K562 (cell line): ENCODE data around the gene PPM1D. TPM values are rescaled to one million over a fixed set of nuclear protein-coding genes. Genes with fewer than 3 reads are reported as not detected.

Experiments
- ATAC-seq: fragments of 200-7000 bp; cut with Tn5 transposase; 3 replicates; pipeline ENCODE4 v1.9.1; 2020; ENCODE audit warnings: moderate library complexity
- BruUV-seq: library from RNA; stranded (reverse); fragments of 400-500 nt; replicated peaks from 2 replicates; lab custom pipeline; 2021; lab: Mats Ljungman, UMichigan
- CTCF ChIA-PET: fragments of 300-600 bp; formaldehyde crosslinking; extraction: SDS; loops from one replicate; lab custom pipeline; 2021; ENCODE audit warnings: low intra/inter-chr PET ratio; lab: Yijun Ruan, JAX
- POLR2A ChIA-PET: fragments of 300-600, 350-650 bp; sonication (Branson Sonifier 250); formaldehyde crosslinking; extraction: SDS; loops from one replicate; lab custom pipeline; 2021; ENCODE audit warnings: antibody characterized with exemption, inconsistent platforms; lab: Yijun Ruan, JAX
- DNase-seq, 4 experiments: peaks; one replicate each; pipeline versions ENCODE4 v3.0.0 to v3.0.0-alpha.2; 2011 to 2018; ENCODE audit warnings: low spot score in 3 of 4, mixed read lengths in 3 of 4; ENCODE audit errors: extremely low read depth in 1 of 4
- FAIRE-seq: peaks from 2 replicates; lab custom pipeline; 2011; peaks lifted over from hg19 to GRCh38; lab: Jason Lieb, UNC
- H2AFZ ChIP-seq: 2 replicates; pipeline ENCODE4 v1.6.0; 2011; ENCODE audit warnings: low read depth, low read length, control low read depth, inconsistent platforms
- H3K27ac ChIP-seq: fragments of 200-600 bp; 3 replicates; pipeline ENCODE4 v1.8.0; 2011; ENCODE audit warnings: low read depth, mild to moderate bottlenecking, control low read depth, inconsistent platforms, low read length, moderate library complexity, mixed read lengths; ENCODE audit errors: extremely low read depth
- H3K27me3 ChIP-seq, 2 experiments: fragments of 300-600 bp in 1 of 2; 2 replicates in 1 of 2; 3 replicates in 1 of 2; pipeline versions ENCODE4 v1.6.0 to v1.8.0; 2011; ENCODE audit warnings: inconsistent platforms in 2 of 2, low read length in 2 of 2, mild to moderate bottlenecking in 1 of 2, mixed read lengths in 1 of 2, moderate library complexity in 1 of 2; ENCODE audit not compliant: control insufficient read depth in 2 of 2, insufficient read depth in 2 of 2
- H3K36me3 ChIP-seq: fragments of 300-600 bp; 3 replicates; pipeline ENCODE4 v1.8.0; 2011; ENCODE audit warnings: mild to moderate bottlenecking, low read length, inconsistent platforms; ENCODE audit not compliant: control insufficient read depth, insufficient read depth
- H3K4me1 ChIP-seq, 2 experiments: fragments of 200-600 bp in 1 of 2; replicated peaks in 1 of 2; 2 replicates in 1 of 2; 3 replicates in 1 of 2; pipeline versions ENCODE4 v1.5.1 to v1.8.0; 2011; ENCODE audit warnings: inconsistent platforms in 2 of 2, low read length in 2 of 2, mild to moderate bottlenecking in 1 of 2, mixed read lengths in 1 of 2, moderate library complexity in 1 of 2; ENCODE audit not compliant: control insufficient read depth in 2 of 2, insufficient read depth in 2 of 2
- H3K4me2 ChIP-seq: 2 replicates; pipeline ENCODE4 v1.6.1; 2011; ENCODE audit warnings: low read length, control low read depth, inconsistent platforms, mixed read lengths; ENCODE audit not compliant: insufficient read depth
- H3K4me3 ChIP-seq: fragments of 200-600 bp; sonication (generic), shearing (Covaris generic); 2 replicates; pipeline ENCODE4 v1.5.1; 2016; ENCODE audit warnings: control low read depth, inconsistent platforms
- H3K79me2 ChIP-seq: fragments of 200-600 bp; 3 replicates; pipeline ENCODE4 v1.8.0; 2011; ENCODE audit warnings: low read length, inconsistent platforms; ENCODE audit not compliant: control insufficient read depth, insufficient read depth
- H3K9ac ChIP-seq, 2 experiments: 2 replicates each; pipeline versions ENCODE4 v1.6.0 to v1.6.1; 2011; ENCODE audit warnings: low read depth in 2 of 2, low read length in 2 of 2, control low read depth in 1 of 2, inconsistent platforms in 1 of 2, mild to moderate bottlenecking in 1 of 2, mixed read lengths in 1 of 2; ENCODE audit not compliant: insufficient read depth in 1 of 2
- H3K9me1 ChIP-seq: one replicate; pipeline ENCODE4 v1.6.0; 2011; ENCODE audit warnings: inconsistent platforms, mild to moderate bottlenecking, low read length, moderate library complexity; ENCODE audit not compliant: control insufficient read depth, insufficient read depth
- H3K9me3 ChIP-seq: replicated peaks from 2 replicates; pipeline ENCODE4 v1.5.1; 2011; ENCODE audit warnings: low read depth, low read length, inconsistent platforms; ENCODE audit not compliant: control insufficient read depth, insufficient read depth
- H4K20me1 ChIP-seq: replicated peaks from 2 replicates; pipeline ENCODE4 v1.6.1; 2011; ENCODE audit warnings: low read length, inconsistent platforms, mixed read lengths; ENCODE audit not compliant: control insufficient read depth, insufficient read depth
- ADNP ChIP-seq: fragments of 200-800 bp; sonication (Bioruptor generic); IDR thresholded peaks from 2 replicates; pipeline ENCODE4 v1.6.1; 2016; ENCODE audit warnings: missing genetic modification characterization, missing compliant biosample characterization
- ARID1B ChIP-seq: fragments of 450-650 bp; IDR thresholded peaks from 2 replicates; pipeline ENCODE4 v1.6.1; 2016; ENCODE audit warnings: antibody characterized with exemption, mild to moderate bottlenecking, inconsistent platforms
- CEBPG ChIP-seq, 3 experiments: fragments of 200-800 bp in 1 of 3; sonication (Bioruptor generic) in 1 of 3; sonication (generic) in 1 of 3; formaldehyde crosslinking in 1 of 3; IDR thresholded peaks in 2 of 3; conservative IDR thresholded peaks in 1 of 3; 2 replicates each; pipeline versions ENCODE4 v1.6.1 to v1.8.0; 2016 to 2022; ENCODE audit warnings: missing compliant biosample characterization in 2 of 3, missing genetic modification characterization in 2 of 3, mild to moderate bottlenecking in 1 of 3, missing genetic modification reagents in 1 of 3
- NEUROD1 ChIP-seq: fragments of 150-350 bp; IDR thresholded peaks from 2 replicates; pipeline ENCODE4 v1.6.1; 2014; ENCODE audit warnings: borderline replicate concordance, low read length, low read depth; ENCODE audit not compliant: partially characterized antibody
- NFIX ChIP-seq: fragments of 250-450 bp; sonication (Bioruptor Pico); IDR thresholded peaks from 2 replicates; pipeline ENCODE4 v1.4.0; 2020; ENCODE audit warnings: low read depth, mild to moderate bottlenecking, moderate library complexity
- NR2C1 ChIP-seq, 2 experiments: fragments of 450-650 bp; IDR thresholded peaks; 2 replicates each; pipeline ENCODE4 v1.6.1; 2017; ENCODE audit warnings: mild to moderate bottlenecking in 2 of 2, antibody characterized with exemption in 1 of 2, inconsistent platforms in 1 of 2, missing compliant biosample characterization in 1 of 2, missing genetic modification characterization in 1 of 2
- PML ChIP-seq: IDR thresholded peaks from 2 replicates; pipeline ENCODE4 v1.6.1; 2012; ENCODE audit warnings: low read length, inconsistent platforms
- POLR2B ChIP-seq: fragments of 450-650 bp; IDR thresholded peaks from 2 replicates; pipeline ENCODE4 v1.6.1; 2018; ENCODE audit warnings: low read depth; ENCODE audit not compliant: partially characterized antibody
- PRMT5 ChIP-seq: sonication (generic); formaldehyde crosslinking; IDR thresholded peaks from 2 replicates; pipeline ENCODE4 v1.5.0; 2020; ENCODE audit warnings: missing genetic modification reagents
- RAD21 ChIP-seq, 2 experiments: fragments of 250-450 bp in 1 of 2; fragments of 450-650 bp in 1 of 2; sonication (Bioruptor Pico) in 1 of 2; formaldehyde crosslinking in 1 of 2; IDR thresholded peaks in 1 of 2; conservative IDR thresholded peaks in 1 of 2; 2 replicates each; pipeline versions ENCODE4 v1.4.0 to v1.8.0; 2020 to 2022; ENCODE audit warnings: mild to moderate bottlenecking in 2 of 2, moderate library complexity in 1 of 2
- SMAD1 ChIP-seq: fragments of 150-350 bp; IDR thresholded peaks from 2 replicates; pipeline ENCODE4 v1.6.1; 2014; ENCODE audit warnings: low read length, low read depth; ENCODE audit not compliant: partially characterized antibody
- TAF7 ChIP-seq: fragments of 450-650 bp; IDR thresholded peaks from 2 replicates; pipeline ENCODE4 v1.6.1; 2016; ENCODE audit warnings: missing genetic modification characterization, missing compliant biosample characterization
- TBP ChIP-seq: optimal IDR thresholded peaks from 2 replicates; pipeline ENCODE3; 2011; ENCODE audit warnings: low read depth, low read length, improper control_type of control experiment
- TCF7L2 ChIP-seq: fragments of 150-350 bp; IDR thresholded peaks from 2 replicates; pipeline ENCODE4 v1.6.1; 2016; ENCODE audit warnings: low read depth, mild to moderate bottlenecking, low read length, moderate library complexity
- TRIM24 ChIP-seq, 2 experiments: fragments of 450-650 bp; IDR thresholded peaks; 2 replicates each; pipeline ENCODE4 v1.6.1; 2016
- ZNF589 ChIP-seq: fragments of 200-800 bp; sonication (Bioruptor generic); IDR thresholded peaks from 2 replicates; pipeline ENCODE4 v1.6.1; 2016; ENCODE audit warnings: low read depth, missing genetic modification characterization, missing compliant biosample characterization
- ZNF644 ChIP-seq: fragments of 200-800 bp; sonication (Bioruptor generic); IDR thresholded peaks from 2 replicates; pipeline ENCODE4 v1.6.1; 2016; ENCODE audit warnings: low read depth, missing genetic modification characterization, missing compliant biosample characterization
- WGBS: fragments of 100-300 bp; shearing (Covaris generic); methylation state at CpG from one replicate; pipeline ENCODE4 v1.1.6; 2016; ENCODE audit warnings: low coverage, mixed read lengths; ENCODE audit not compliant: insufficient coverage; ENCODE audit errors: missing lambda C conversion rate; 5-methylcytosine and 5-hydroxymethylcytosine counted together
- in situ Hi-C: fragments of 300-500 bp; cut with MboI; formaldehyde crosslinking; loops from 4 replicates; pipeline ENCODE4 v1.15.0; 2018; ENCODE audit warnings: inconsistent platforms, mixed read lengths
- intact Hi-C: fragments of 100-400 bp; cut with micrococcal nuclease; formaldehyde crosslinking; loops from 2 replicates; pipeline ENCODE4 v1.14.2; 2022
- polyA plus RNA-seq, 8 experiments: library from polyadenylated mRNA; depleted of rRNA in 4 of 8; stranded (reverse) in 5 of 8; unstranded in 3 of 8; fragments of >200 nt; fragmentation: Nextera tagmentation in 2 of 8; fragmentation: Illumina TruSeq in 1 of 8; extraction: Ambion mirVana in 2 of 8; extraction: Trizol in 1 of 8; gene quantifications; 2 replicates each; pipeline versions ENCODE4 v1.2.1 to v1.2.3, GENCODE V29; 2011 to 2014; ENCODE audit warnings: inconsistent platforms in 1 of 8, missing spikeins in 1 of 8
- total RNA-seq, 7 experiments: library from RNA; depleted of rRNA in 6 of 7; stranded (reverse); fragments of >200 nt in 6 of 7; fragmentation: Illumina TruSeq in 2 of 7; extraction: Trizol in 2 of 7; gene quantifications; 2 replicates each; pipeline versions ENCODE4 v1.2.1 to v1.2.3, GENCODE V29; 2011 to 2021; ENCODE audit warnings: low replicate concordance in 1 of 7
- TF ChIP-seq, protein P1 (sequence below): fragments of 450-650 bp; IDR thresholded peaks from 2 replicates; pipeline ENCODE4 v1.6.1; 2018; ENCODE audit warnings: mild to moderate bottlenecking, low read depth; ENCODE audit not compliant: partially characterized antibody
- TF ChIP-seq, protein P2 (sequence below): fragments of 450-650 bp; formaldehyde crosslinking; IDR thresholded peaks from 2 replicates; pipeline ENCODE4 v1.4.0; 2022; ENCODE audit warnings: missing genetic modification characterization

PPM1D gene
- total and polyA plus RNA-seq, 9 of the 15 experiments (the other 6 are each of a cell fraction or from before 2014, with no cell fraction given) = 2.1 to 19.0 (median 7.8) TPM

DNA sequence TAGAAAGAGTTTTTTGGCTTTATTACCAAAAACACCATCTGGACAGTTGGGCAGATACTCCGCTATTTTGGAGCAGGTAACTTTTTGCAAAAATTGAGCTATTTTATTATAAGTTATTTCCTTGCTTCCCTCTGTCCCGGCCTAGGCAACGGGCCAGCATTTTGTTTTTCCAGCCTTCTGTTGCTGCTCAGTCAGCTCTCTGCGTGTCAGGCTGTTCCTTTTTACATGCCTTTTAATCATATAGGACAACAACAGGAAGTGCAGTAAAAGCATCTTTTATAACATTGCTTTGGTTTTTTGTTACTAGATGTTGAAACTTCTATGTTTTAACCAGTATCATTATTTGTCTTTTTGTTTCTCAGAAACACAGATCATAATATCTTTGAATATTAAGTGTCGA, 30.4 kb downstream of the PPM1D start:
- no TSS peak for BruUV-seq
- Histone ChIP-seq H3K36me3 (peaks cover 25% of the 10 kb centered on the region; the same call in 2 of the 3 replicates), H4K20me1 (no peaks in the 10 kb centered on the region), H3K27ac (no peak overlapping the region), H2AFZ (no peak overlapping the region), H3K4me3 (no peak overlapping the region), H3K79me2 (peaks cover 2% of the 10 kb centered on the region; the same call in 1 of the 3 replicates), H3K4me2 (no peak overlapping the region), H3K9me1 (no peaks in the 10 kb centered on the region)
- WGBS = 96% methylated on average over 5 of the region's 5 CpGs
- CTCF ChIA-PET = no interaction called here
- in situ Hi-C loops (no loop called here), intact Hi-C loops (loop anchor here (10.0 kb wide), 1 partner anchor 486 kb away; the partner anchor contains the start of gene CA4)
- TF ChIP-seq POLR2B (no peak), ADNP (tag) (no peak), TAF7 (tag) (no peak), PRMT5 (no peak), NR2C1 (IDR thresholded peaks at IDR 0.05) (no peak), NR2C1 (tag; IDR thresholded peaks at IDR 0.05) (no peak), ZNF589 (no peak), TCF7L2 (no peak), ARID1B (no peak), RAD21 (CRISPR knock-in tag; conservative IDR thresholded peaks at IDR 0.05 in 1 of 2, IDR thresholded peaks at IDR 0.05 in 1 of 2) (no peak), ZNF644 (tag) (no peak), PML (no peak), SMAD1 (no peak), NEUROD1 (no peak), CEBPG (CRISPR knock-in tag; IDR thresholded peaks at IDR 0.05) (no peak), CEBPG (tag; conservative IDR thresholded peaks at IDR 0.05 in 1 of 2, IDR thresholded peaks at IDR 0.05 in 1 of 2) (no peak), NFIX (no peak), TBP (no peak), TRIM24 (IDR thresholded peaks at IDR 0.05) (no peak)
- TF ChIP-seq, protein P1, sequence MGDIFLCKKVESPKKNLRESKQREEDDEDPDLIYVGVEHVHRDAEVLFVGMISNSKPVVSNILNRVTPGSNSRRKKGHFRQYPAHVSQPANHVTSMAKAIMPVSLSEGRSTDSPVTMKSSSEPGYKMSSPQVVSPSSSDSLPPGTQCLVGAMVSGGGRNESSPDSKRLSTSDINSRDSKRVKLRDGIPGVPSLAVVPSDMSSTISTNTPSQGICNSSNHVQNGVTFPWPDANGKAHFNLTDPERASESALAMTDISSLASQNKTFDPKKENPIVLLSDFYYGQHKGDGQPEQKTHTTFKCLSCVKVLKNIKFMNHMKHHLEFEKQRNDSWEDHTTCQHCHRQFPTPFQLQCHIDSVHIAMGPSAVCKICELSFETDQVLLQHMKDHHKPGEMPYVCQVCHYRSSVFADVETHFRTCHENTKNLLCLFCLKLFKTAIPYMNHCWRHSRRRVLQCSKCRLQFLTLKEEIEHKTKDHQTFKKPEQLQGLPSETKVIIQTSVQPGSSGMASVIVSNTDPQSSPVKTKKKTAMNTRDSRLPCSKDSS = no peak
- TF ChIP-seq, protein P2, sequence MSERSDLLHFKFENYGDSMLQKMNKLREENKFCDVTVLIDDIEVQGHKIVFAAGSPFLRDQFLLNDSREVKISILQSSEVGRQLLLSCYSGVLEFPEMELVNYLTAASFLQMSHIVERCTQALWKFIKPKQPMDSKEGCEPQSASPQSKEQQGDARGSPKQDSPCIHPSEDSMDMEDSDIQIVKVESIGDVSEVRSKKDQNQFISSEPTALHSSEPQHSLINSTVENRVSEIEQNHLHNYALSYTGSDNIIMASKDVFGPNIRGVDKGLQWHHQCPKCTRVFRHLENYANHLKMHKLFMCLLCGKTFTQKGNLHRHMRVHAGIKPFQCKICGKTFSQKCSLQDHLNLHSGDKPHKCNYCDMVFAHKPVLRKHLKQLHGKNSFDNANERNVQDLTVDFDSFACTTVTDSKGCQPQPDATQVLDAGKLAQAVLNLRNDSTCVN (CRISPR knock-in tag) = no peak
- TF ChIP-seq, all 486 proteins: peak for 0
- H3K9ac ChIP-seq = no peak overlapping the region
- POLR2A ChIA-PET = interaction anchor here (1.0 to 1.1 kb wide), 2 partner anchors 11 to 104 kb away, joined by 4 read pairs; partner anchors contain the start of gene APPBP2
- H3K9me3 ChIP-seq = no peaks in the 10 kb centered on the region
- no peaks in the 10 kb centered on the region for H3K27me3 ChIP-seq
- H3K4me1 ChIP-seq = no peaks in the 10 kb centered on the region
- DNase-seq (no peak), ATAC-seq (no peak), FAIRE-seq (no peak)
